ENCODE results near the gene HOMER3. TPM values are rescaled to one million over a fixed set of nuclear protein-coding genes. Genes with fewer than 3 reads are reported as not detected.

Gene HOMER3
- total and polyA plus RNA-seq, 2 of the 13 experiments (the other 11 are each of a cell fraction or from before 2014, with no cell fraction given) = 21.3 to 27.3 TPM

DNA sequence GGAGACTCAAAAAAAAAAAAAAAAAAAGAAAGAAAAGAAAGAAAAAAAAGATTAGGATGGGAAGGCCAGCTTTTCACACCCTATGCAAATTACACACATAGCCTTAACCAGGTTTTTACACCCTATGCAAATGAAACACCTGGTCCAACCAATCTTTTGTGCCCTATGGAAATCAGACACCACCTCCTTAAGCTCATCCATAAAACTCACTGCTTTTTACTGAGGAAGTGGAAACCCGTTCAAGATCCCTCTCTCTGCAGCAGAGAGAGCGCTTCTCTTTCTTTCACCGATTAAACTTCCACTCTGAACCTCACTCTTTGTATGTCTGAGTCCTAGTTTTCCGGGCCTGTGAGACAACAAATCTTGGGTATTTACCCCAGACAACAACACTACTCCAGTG lies 25.3 kb upstream of the HOMER3 start (continued):
- TF ChIP-seq PRDM15 (CRISPR knock-in tag; IDR thresholded peaks at IDR 0.05) (no peak), NBN (conservative IDR thresholded peaks at IDR 0.05) (no peak), MBNL3 (CRISPR knock-in tag; conservative IDR thresholded peaks at IDR 0.05) (no peak), THAP8 (CRISPR knock-in tag; IDR thresholded peaks at IDR 0.05; ENCODE audit: borderline replicate concordance) (no peak), TSC22D2 (CRISPR knock-in tag; IDR thresholded peaks at IDR 0.05; ENCODE audit: borderline replicate concordance) (no peak), ETV5 (CRISPR knock-in tag; IDR thresholded peaks at IDR 0.05; ENCODE audit: borderline replicate concordance) (no peak), HCFC1 (IDR thresholded peaks at IDR 0.05; ENCODE audit: low read depth, low read length) (no peak), FOXO4 (CRISPR knock-in tag; conservative IDR thresholded peaks at IDR 0.05) (no peak), MZF1 (CRISPR knock-in tag; IDR thresholded peaks at IDR 0.05; ENCODE audit: borderline replicate concordance) (no peak)
- TF ChIP-seq, protein P1, sequence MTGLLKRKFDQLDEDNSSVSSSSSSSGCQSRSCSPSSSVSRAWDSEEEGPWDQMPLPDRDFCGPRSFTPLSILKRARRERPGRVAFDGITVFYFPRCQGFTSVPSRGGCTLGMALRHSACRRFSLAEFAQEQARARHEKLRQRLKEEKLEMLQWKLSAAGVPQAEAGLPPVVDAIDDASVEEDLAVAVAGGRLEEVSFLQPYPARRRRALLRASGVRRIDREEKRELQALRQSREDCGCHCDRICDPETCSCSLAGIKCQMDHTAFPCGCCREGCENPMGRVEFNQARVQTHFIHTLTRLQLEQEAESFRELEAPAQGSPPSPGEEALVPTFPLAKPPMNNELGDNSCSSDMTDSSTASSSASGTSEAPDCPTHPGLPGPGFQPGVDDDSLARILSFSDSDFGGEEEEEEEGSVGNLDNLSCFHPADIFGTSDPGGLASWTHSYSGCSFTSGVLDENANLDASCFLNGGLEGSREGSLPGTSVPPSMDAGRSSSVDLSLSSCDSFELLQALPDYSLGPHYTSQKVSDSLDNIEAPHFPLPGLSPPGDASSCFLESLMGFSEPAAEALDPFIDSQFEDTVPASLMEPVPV (CRISPR knock-in tag; IDR thresholded peaks at IDR 0.05) = no peak
